Lung (tissue), 12 donors: ENCODE results near the gene PLXNA3. TPM values are rescaled to one million over a fixed set of nuclear protein-coding genes. Genes with fewer than 3 reads are reported as not detected.

ENCODE experiments used
- ATAC-seq: fragments of 200-7000 bp; cut with Tn5 transposase; one replicate; pipeline ENCODE4 v1.9.1; 2020; ENCODE audit warnings: moderate number of reproducible peaks; ENCODE audit not compliant: insufficient read depth, low FRiP score
- DNase-seq, 3 donors: peaks; one replicate each; pipeline ENCODE4 v3.0.0-alpha.2; 2013 to 2017
- H3K27ac ChIP-seq, 2 donors: one replicate each; pipeline ENCODE4 v1.5.1; 2013; ENCODE audit warnings: mild to moderate bottlenecking in 2 of 2, moderate library complexity in 2 of 2, control low read depth in 1 of 2, inconsistent platforms in 1 of 2, low read depth in 1 of 2, low read length in 1 of 2
- H3K27me3 ChIP-seq, 3 donors: one replicate each; pipeline ENCODE4 v1.5.1; 2013; ENCODE audit warnings: low read length in 2 of 3; ENCODE audit not compliant: control insufficient read depth in 3 of 3, insufficient read depth in 3 of 3
- H3K36me3 ChIP-seq, 4 donors: one replicate each; pipeline ENCODE4 v1.5.1; 2013; ENCODE audit warnings: low read length in 4 of 4, mild to moderate bottlenecking in 1 of 4, moderate library complexity in 1 of 4; ENCODE audit not compliant: control insufficient read depth in 4 of 4, insufficient read depth in 4 of 4
- H3K4me1 ChIP-seq, 5 donors: one replicate each; pipeline ENCODE4 v1.5.1; 2013; ENCODE audit warnings: low read length in 5 of 5, mild to moderate bottlenecking in 2 of 5, moderate library complexity in 1 of 5; ENCODE audit not compliant: control insufficient read depth in 5 of 5, insufficient read depth in 5 of 5
- H3K4me3 ChIP-seq: one replicate; pipeline ENCODE4 v1.5.1; 2013; ENCODE audit warnings: mild to moderate bottlenecking, control low read depth, moderate library complexity
- H3K9ac ChIP-seq, 2 donors: one replicate each; pipeline ENCODE4 v1.5.1; 2013; ENCODE audit warnings: low read length in 2 of 2, control low read depth in 1 of 2; ENCODE audit not compliant: insufficient read depth in 1 of 2
- H3K9me3 ChIP-seq, 4 donors: one replicate each; pipeline ENCODE4 v1.5.1; 2013; ENCODE audit warnings: low read length in 3 of 4, mild to moderate bottlenecking in 1 of 4, moderate library complexity in 1 of 4; ENCODE audit not compliant: control insufficient read depth in 4 of 4, insufficient read depth in 3 of 4
- CTCF ChIP-seq: IDR thresholded peaks from 2 replicates; pipeline ENCODE4 v1.5.1; 2012; ENCODE audit warnings: mild to moderate bottlenecking; ENCODE audit errors: control extremely low read depth, extremely low read depth
- WGBS, 2 donors: extraction: QIAGEN DNeasy Blood & Tissue Kit; methylation state at CpG; one replicate each; pipeline ENCODE4 v1.1.7; 2013; 5-methylcytosine and 5-hydroxymethylcytosine counted together
- polyA plus RNA-seq, 2 donors: library from polyadenylated mRNA; stranded (reverse); fragments of 200-250 nt; gene quantifications; one replicate each; pipeline ENCODE4 v1.2.1, GENCODE V29; 2013
- total RNA-seq, 2 donors: library from RNA; depleted of rRNA in 1 of 2; stranded (reverse); fragments of >200 nt in 1 of 2; gene quantifications; one replicate each; pipeline ENCODE4 v1.2.1, GENCODE V29; 2014 to 2021
- donor health status: control.
- donor health status: control.
- donor health status: Bipolar disorder and iron deficiency.
- donor health status: healthy.
- donor health status: DM: yes; HTN: yes; CAD: no.

The PLXNA3 gene
- total and polyA plus RNA-seq, 4 donors = 10.2 to 61.1 (median 16.7) TPM

GRCh38 chrX:154511761-154512160 lies 53.7 kb downstream of the PLXNA3 start:
- no peak overlapping the region for H3K9ac ChIP-seq
- ATAC-seq (no peak), DNase-seq (no peak)
- TF ChIP-seq CTCF = no peak
- H3K4me1 ChIP-seq = peaks cover 0 to 4% (median 0%) of the 10 kb centered on the region in 5 donors
- H3K9me3 ChIP-seq = peaks cover 0 to 20% (median under 1%) of the 10 kb centered on the region in 4 donors
- H3K4me3 ChIP-seq = no peak overlapping the region
- no peaks in the 10 kb centered on the region for H3K27me3 ChIP-seq
- H3K27ac ChIP-seq = no peak overlapping the region
- WGBS, 2 donors = 57 to 79% methylated on average over 12 of the region's 12 CpGs
- peaks cover 2 to 6% (median 5%) of the 10 kb centered on the region in 4 donors for H3K36me3 ChIP-seq

GRCh38 chrX:154512879-154513553 lies 54.9 kb downstream of the PLXNA3 start:
- DNase-seq (no peak), ATAC-seq (no peak)
- H3K4me3 ChIP-seq = no peak overlapping the region
- no peak overlapping the region for H3K9ac ChIP-seq
- peaks cover 0 to 18% (median under 1%) of the 10 kb centered on the region in 4 donors for H3K9me3 ChIP-seq
- 90 to 94% methylated on average over 16 of the region's 16 CpGs for WGBS, 2 donors
- no peak overlapping the region for H3K27ac ChIP-seq
- peaks cover 0 to 11% (median 4%) of the 10 kb centered on the region in 5 donors for H3K4me1 ChIP-seq
- no peak for TF ChIP-seq CTCF
- peaks cover 0 to 6% (median 4%) of the 10 kb centered on the region in 4 donors for H3K36me3 ChIP-seq
- H3K27me3 ChIP-seq = no peaks in the 10 kb centered on the region

- 80 to 84% methylated on average over 2 of the region's 2 CpGs for WGBS, 2 donors
- Histone ChIP-seq H3K27me3 (no peaks in the 10 kb centered on the region), H3K9me3 (peaks cover 0 to 14% (median under 1%) of the 10 kb centered on the region in 4 donors), H3K4me3 (no peak overlapping the region), H3K27ac (no peak overlapping the region), H3K4me1 (peaks cover 0 to 15% (median 4%) of the 10 kb centered on the region in 5 donors), H3K9ac (no peak overlapping the region), H3K36me3 (peaks cover 0 to 5% (median 2%) of the 10 kb centered on the region in 4 donors)
- no peak for ATAC-seq
- TF ChIP-seq CTCF = no peak
- DNase-seq = no peak
These were observed 55.6 kb downstream of the PLXNA3 start for GRCh38 chrX:154513716-154514115.
